Mesendoderm (in vitro differentiated cells): ENCODE results near the gene QRICH1.
A peak's percentile ranks its signal among the peaks of the same experiment; 100 is the strongest.

Experiments
- DNase-seq: peaks from one replicate; pipeline ENCODE4 v3.0.0; 2013
- H2AK5ac ChIP-seq: 2 replicates; pipeline ENCODE4 v1.6.1; 2013; ENCODE audit warnings: low read length, inconsistent platforms
- H2BK120ac ChIP-seq: 2 replicates; pipeline ENCODE4 v1.6.1; 2013; ENCODE audit warnings: low read depth, mild to moderate bottlenecking, low read length, moderate library complexity, mixed read lengths
- H2BK15ac ChIP-seq: replicated peaks from 2 replicates; pipeline ENCODE4 v1.6.1; 2013; ENCODE audit warnings: low read depth, mild to moderate bottlenecking, moderate library complexity
- H2BK5ac ChIP-seq: 2 replicates; pipeline ENCODE4 v1.6.1; 2013; ENCODE audit warnings: low read length, inconsistent platforms
- H3K18ac ChIP-seq: 2 replicates; pipeline ENCODE4 v1.6.1; 2013; ENCODE audit warnings: mild to moderate bottlenecking, low read length, mixed read lengths
- H3K23ac ChIP-seq: one replicate; pipeline ENCODE4 v1.6.1; 2013; ENCODE audit warnings: low read length
- H3K27ac ChIP-seq: 2 replicates; pipeline ENCODE4 v1.5.1; 2013; ENCODE audit warnings: low read depth, mild to moderate bottlenecking, inconsistent platforms, low read length, moderate library complexity
- H3K27me3 ChIP-seq: 2 replicates; pipeline ENCODE4 v1.6.1; 2013; ENCODE audit warnings: low read length, control low read depth, mild to moderate bottlenecking, inconsistent platforms; ENCODE audit not compliant: insufficient read depth, poor library complexity
- H3K36me3 ChIP-seq: 2 replicates; pipeline ENCODE4 v1.6.1; 2013; ENCODE audit warnings: low read length, inconsistent platforms; ENCODE audit not compliant: control insufficient read depth, insufficient read depth
- H3K4ac ChIP-seq: one replicate; pipeline ENCODE4 v1.6.1; 2013; ENCODE audit warnings: low read depth, mild to moderate bottlenecking, low read length, moderate library complexity
- H3K4me1 ChIP-seq: 2 replicates; pipeline ENCODE4 v1.6.1; 2013; ENCODE audit warnings: low read depth, low read length, inconsistent platforms; ENCODE audit not compliant: control insufficient read depth
- H3K4me2 ChIP-seq: 2 replicates; pipeline ENCODE4 v1.6.1; 2013; ENCODE audit warnings: low read length
- H3K4me3 ChIP-seq: 2 replicates; pipeline ENCODE4 v1.5.1; 2013; ENCODE audit warnings: mild to moderate bottlenecking, low read length
- H3K56ac ChIP-seq: one replicate; pipeline ENCODE4 v1.6.1; 2013; ENCODE audit warnings: low read length
- H3K79me1 ChIP-seq: 2 replicates; pipeline ENCODE4 v1.6.1; 2013; ENCODE audit warnings: low read length, inconsistent platforms
- H3K79me2 ChIP-seq: 2 replicates; pipeline ENCODE4 v1.6.1; 2013; ENCODE audit warnings: mild to moderate bottlenecking, low read length; ENCODE audit not compliant: control insufficient read depth, insufficient read depth
- H3K9ac ChIP-seq: 2 replicates; pipeline ENCODE4 v1.6.1; 2013; ENCODE audit warnings: low read length, inconsistent platforms
- H4K5ac ChIP-seq: one replicate; pipeline ENCODE4 v1.6.1; 2013; ENCODE audit warnings: low read length
- H4K8ac ChIP-seq: one replicate; pipeline ENCODE4 v1.6.1; 2013; ENCODE audit warnings: low read depth, mild to moderate bottlenecking, control low read depth, low read length, moderate library complexity
- whole genome bisulfite sequencing: extraction: QIAGEN DNeasy Blood & Tissue Kit; methylation state at CpG from one replicate; pipeline ENCODE4 v1.1.7; 2013; ENCODE audit warnings: low lambda C conversion rate, missing lambda C conversion rate; ENCODE audit not compliant: insufficient coverage; ENCODE audit errors: extremely low coverage; 5-methylcytosine and 5-hydroxymethylcytosine counted together

Gene QRICH1

GRCh38 chr3:49001155-49001554, 92.7 kb downstream of the QRICH1 start:
- Histone ChIP-seq H2BK5ac (no peak overlapping the region), H3K27ac (no peak overlapping the region), H3K18ac (no peak overlapping the region), H4K5ac (no peak overlapping the region), H3K23ac (no peak overlapping the region), H3K79me1 (no peaks in the 10 kb centered on the region), H3K4me3 (no peak overlapping the region), H3K27me3 (no peaks in the 10 kb centered on the region), H3K9ac (no peak overlapping the region), H2AK5ac (no peak overlapping the region), H2BK120ac (no peak overlapping the region), H2BK15ac (no peak overlapping the region), H3K4me2 (no peak overlapping the region), H3K4me1 (no peaks in the 10 kb centered on the region), H3K56ac (no peak overlapping the region), H4K8ac (no peak overlapping the region), H3K4ac (no peak overlapping the region), H3K79me2 (no peaks in the 10 kb centered on the region), H3K36me3 (no peaks in the 10 kb centered on the region)
- no peak for DNase-seq
- WGBS, result no CpG with 5 or more reads among the region's 6 CpGs

DNA sequence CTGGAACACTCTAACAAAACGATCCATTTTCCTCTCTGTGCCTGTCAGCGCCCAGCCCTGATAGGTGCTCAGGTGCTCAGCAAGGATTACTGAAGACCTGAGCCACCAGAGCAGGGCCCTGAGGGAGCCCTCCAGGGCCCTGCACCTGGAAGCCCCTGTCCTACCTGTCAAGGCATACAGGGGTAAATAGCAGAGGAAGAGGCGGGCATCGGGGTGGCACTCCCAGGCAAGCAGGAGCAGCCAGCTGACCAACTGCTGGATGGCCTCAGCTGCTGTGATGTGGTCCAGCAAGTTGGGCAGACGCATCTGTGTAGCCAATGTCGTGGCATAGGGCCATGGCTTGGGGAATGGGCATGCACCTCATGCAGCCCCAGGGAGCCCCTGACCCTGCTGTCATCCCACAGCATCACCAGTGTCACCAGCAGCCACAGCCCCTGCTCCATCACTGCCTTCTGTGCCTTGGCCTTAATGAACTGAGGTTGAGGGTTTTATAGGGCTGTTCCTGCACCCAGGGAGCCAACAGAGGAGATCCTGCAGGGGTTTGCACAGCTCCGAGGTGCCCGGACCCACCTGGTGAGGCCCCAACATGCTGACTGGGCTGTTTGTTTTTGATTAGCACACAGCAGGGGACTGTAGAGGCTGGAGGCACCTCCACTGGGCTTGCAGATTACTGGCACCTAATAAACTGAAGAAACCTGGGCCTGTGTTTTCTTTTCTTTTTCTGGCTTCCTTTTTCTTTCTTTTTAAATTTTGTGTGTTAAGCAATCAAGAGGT, 94.6 kb downstream of the QRICH1 start:
- H3K4me1 ChIP-seq, result no peaks in the 10 kb centered on the region
- H3K27ac ChIP-seq, result no peak overlapping the region
- no peak overlapping the region for H2BK120ac ChIP-seq
- H3K56ac ChIP-seq, result no peak overlapping the region
- no peaks in the 10 kb centered on the region for H3K79me1 ChIP-seq
- DNase-seq, result no peak
- H3K4ac ChIP-seq, result no peak overlapping the region
- H2AK5ac ChIP-seq, result no peak overlapping the region
- H2BK15ac ChIP-seq, result no peak overlapping the region
- H3K4me2 ChIP-seq, result no peak overlapping the region
- H3K23ac ChIP-seq, result no peak overlapping the region
- no peak overlapping the region for H3K4me3 ChIP-seq
- no peaks in the 10 kb centered on the region for H3K79me2 ChIP-seq
- no peaks in the 10 kb centered on the region for H3K27me3 ChIP-seq
- no peak overlapping the region for H3K9ac ChIP-seq
- no peak overlapping the region for H4K8ac ChIP-seq
- no peak overlapping the region for H2BK5ac ChIP-seq
- no CpG with 5 or more reads among the region's 8 CpGs for WGBS
- no peak overlapping the region for H4K5ac ChIP-seq
- no peaks in the 10 kb centered on the region for H3K36me3 ChIP-seq
- no peak overlapping the region for H3K18ac ChIP-seq

- H2BK120ac ChIP-seq, result no peak overlapping the region
- H2AK5ac ChIP-seq, result no peak overlapping the region
- H3K27me3 ChIP-seq, result no peaks in the 10 kb centered on the region
- H3K79me1 ChIP-seq, result no peaks in the 10 kb centered on the region
- DNase-seq, result peak; percentile 58
- H3K27ac ChIP-seq, result no peak overlapping the region
- H3K4ac ChIP-seq, result no peak overlapping the region
- no peak overlapping the region for H3K4me3 ChIP-seq
- no peak overlapping the region for H3K18ac ChIP-seq
- no peak overlapping the region for H3K4me2 ChIP-seq
- no peak overlapping the region for H4K8ac ChIP-seq
- H2BK15ac ChIP-seq, result no peak overlapping the region
- WGBS, result no CpG with 5 or more reads among the region's 20 CpGs
- no peak overlapping the region for H3K23ac ChIP-seq
- no peak overlapping the region for H3K56ac ChIP-seq
- H3K4me1 ChIP-seq, result no peaks in the 10 kb centered on the region
- no peak overlapping the region for H4K5ac ChIP-seq
- no peaks in the 10 kb centered on the region for H3K36me3 ChIP-seq
- no peak overlapping the region for H2BK5ac ChIP-seq
- H3K79me2 ChIP-seq, result no peaks in the 10 kb centered on the region
- H3K9ac ChIP-seq, result no peak overlapping the region
These were observed 95.9 kb downstream of the QRICH1 start for GRCh38 chr3:48997714-48998637.

DNA sequence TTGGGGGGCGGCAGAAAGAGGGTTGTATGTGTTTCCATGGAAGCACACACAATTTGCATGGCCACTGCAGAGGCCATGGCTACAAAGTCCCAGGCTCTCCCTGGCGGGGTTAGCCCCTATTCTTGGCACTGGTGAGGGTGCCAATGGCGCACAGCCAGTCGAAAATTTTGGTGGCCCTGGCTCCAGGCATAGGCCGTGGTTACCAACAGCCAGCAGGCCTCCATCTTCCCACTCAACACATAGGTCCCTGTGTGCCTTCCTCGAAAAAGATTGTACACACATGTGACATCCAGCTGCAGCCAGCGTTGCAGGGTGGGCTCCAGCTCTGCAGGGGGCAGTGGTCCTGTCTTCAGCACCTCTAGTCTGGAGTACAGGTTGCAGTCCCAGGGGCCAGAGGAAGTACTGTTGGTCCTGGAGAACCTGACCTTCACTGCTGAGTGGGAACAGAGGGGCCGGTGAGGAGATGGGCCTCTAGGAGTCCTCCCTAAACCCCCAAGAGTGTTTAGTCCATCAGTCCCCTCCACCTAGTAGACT, 96.7 kb downstream of the QRICH1 start:
- no peak overlapping the region for H4K5ac ChIP-seq
- H3K27ac ChIP-seq, result no peak overlapping the region
- no peak overlapping the region for H3K4me2 ChIP-seq
- H2BK5ac ChIP-seq, result no peak overlapping the region
- H3K23ac ChIP-seq, result no peak overlapping the region
- WGBS, result no CpG with 5 or more reads among the region's 8 CpGs
- no peaks in the 10 kb centered on the region for H3K79me1 ChIP-seq
- no peaks in the 10 kb centered on the region for H3K79me2 ChIP-seq
- no peak overlapping the region for H3K9ac ChIP-seq
- H3K27me3 ChIP-seq, result no peaks in the 10 kb centered on the region
- no peak overlapping the region for H2AK5ac ChIP-seq
- H3K4me3 ChIP-seq, result no peak overlapping the region
- H2BK15ac ChIP-seq, result no peak overlapping the region
- no peak for DNase-seq
- H4K8ac ChIP-seq, result no peak overlapping the region
- no peak overlapping the region for H3K4ac ChIP-seq
- no peaks in the 10 kb centered on the region for H3K4me1 ChIP-seq
- no peak overlapping the region for H3K56ac ChIP-seq
- no peak overlapping the region for H2BK120ac ChIP-seq
- no peaks in the 10 kb centered on the region for H3K36me3 ChIP-seq
- H3K18ac ChIP-seq, result no peak overlapping the region

GRCh38 chr3:48996640-48997039, 97.2 kb downstream of the QRICH1 start:
- no CpG with 5 or more reads among the region's 8 CpGs for WGBS
- Histone ChIP-seq H3K4me1 (no peaks in the 10 kb centered on the region), H3K79me1 (peaks cover under 1% of the 10 kb centered on the region)

More at GRCh38 chr3:48996640-48997039, 97.2 kb downstream of the QRICH1 start:
- Histone ChIP-seq H3K27me3 (no peaks in the 10 kb centered on the region), H2BK5ac (no peak overlapping the region), H3K79me2 (no peaks in the 10 kb centered on the region), H4K5ac (no peak overlapping the region), H3K9ac (no peak overlapping the region), H3K4me3 (no peak overlapping the region), H4K8ac (no peak overlapping the region), H3K4ac (no peak overlapping the region), H3K36me3 (no peaks in the 10 kb centered on the region), H3K4me2 (no peak overlapping the region), H2AK5ac (no peak overlapping the region), H3K56ac (no peak overlapping the region), H3K27ac (no peak overlapping the region), H2BK15ac (no peak overlapping the region), H3K18ac (no peak overlapping the region), H3K23ac (no peak overlapping the region), H2BK120ac (no peak overlapping the region)
- no peak for DNase-seq
